SKM-1 treated with dmso at 0.1 percent for 144 hours (cell line): ENCODE measurements around the gene SLC66A2.

ENCODE experiments used
- DNase-seq: peaks from one replicate; lab custom pipeline; 2025; ENCODE audit not compliant: unreplicated experiment; lab: John Stamatoyannopoulos, UW

The SLC66A2 gene

GRCh38 chr18:79852561-79853302, 98.7 kb downstream of the SLC66A2 start:
- no peak for DNase-seq
